H9 (cell line): Measurements from ENCODE around the gene PPP3CA. TPM values are rescaled to one million over a fixed set of nuclear protein-coding genes. Genes with fewer than 3 reads are reported as not detected.

Source experiments
- DNase-seq: peaks from one replicate; pipeline ENCODE4 v3.0.0-alpha.2; 2017
- H2AFZ ChIP-seq: one replicate; pipeline ENCODE4 v1.6.1; 2013; ENCODE audit warnings: mild to moderate bottlenecking, low read length, control low read depth, moderate library complexity
- H2AK5ac ChIP-seq: 2 replicates; pipeline ENCODE4 v1.6.1; 2013; ENCODE audit warnings: low read length, control low read depth, mixed read lengths; ENCODE audit not compliant: insufficient read length
- H2BK120ac ChIP-seq: one replicate; pipeline ENCODE4 v1.6.1; 2013; ENCODE audit warnings: low read depth, mild to moderate bottlenecking, low read length, control low read depth, inconsistent platforms; ENCODE audit not compliant: poor library complexity, severe bottlenecking
- H2BK12ac ChIP-seq: 2 replicates; pipeline ENCODE4 v1.6.1; 2013; ENCODE audit warnings: low read length, control low read depth, mixed read lengths, low read depth; ENCODE audit not compliant: insufficient read length
- H2BK15ac ChIP-seq: 2 replicates; pipeline ENCODE4 v1.6.1; 2013; ENCODE audit warnings: low read depth, low read length, control low read depth
- H2BK20ac ChIP-seq: one replicate; pipeline ENCODE4 v1.6.1; 2013; ENCODE audit warnings: low read depth, mild to moderate bottlenecking, low read length, control low read depth, inconsistent platforms; ENCODE audit not compliant: poor library complexity, severe bottlenecking
- H2BK5ac ChIP-seq: 2 replicates; pipeline ENCODE4 v1.6.1; 2013; ENCODE audit warnings: low read length, control low read depth, mixed read lengths; ENCODE audit not compliant: insufficient read length
- H3K14ac ChIP-seq: 2 replicates; pipeline ENCODE4 v1.6.1; 2013; ENCODE audit warnings: low read length, control low read depth; ENCODE audit not compliant: insufficient read depth
- H3K18ac ChIP-seq: 2 replicates; pipeline ENCODE4 v1.6.1; 2013; ENCODE audit warnings: low read depth, mild to moderate bottlenecking, mixed read lengths, low read length, control low read depth; ENCODE audit not compliant: insufficient read length
- H3K23ac ChIP-seq: 2 replicates; pipeline ENCODE4 v1.6.1; 2013; ENCODE audit warnings: low read length, control low read depth, mixed read lengths, low read depth; ENCODE audit not compliant: insufficient read length
- H3K23me2 ChIP-seq: 2 replicates; pipeline ENCODE4 v1.6.1; 2013; ENCODE audit warnings: low read depth, mild to moderate bottlenecking, mixed read lengths, low read length, control low read depth; ENCODE audit not compliant: insufficient read length, poor library complexity, severe bottlenecking
- H3K27ac ChIP-seq: 2 replicates; pipeline ENCODE4 v1.5.1; 2013; ENCODE audit warnings: low read length, control low read depth, mixed read lengths, low read depth; ENCODE audit not compliant: insufficient read length
- H3K27me3 ChIP-seq: 2 replicates; pipeline ENCODE4 v1.6.1; 2013; ENCODE audit warnings: low read length, control low read depth, inconsistent platforms; ENCODE audit not compliant: insufficient read depth
- H3K4ac ChIP-seq: 2 replicates; pipeline ENCODE4 v1.6.1; 2013; ENCODE audit warnings: low read depth, mild to moderate bottlenecking, control low read depth, inconsistent platforms, low read length, moderate library complexity
- H3K4me1 ChIP-seq: 2 replicates; pipeline ENCODE4 v1.6.1; 2013; ENCODE audit warnings: low read length, control low read depth, inconsistent platforms; ENCODE audit not compliant: insufficient read depth
- H3K4me2 ChIP-seq: 2 replicates; pipeline ENCODE4 v1.6.1; 2013; ENCODE audit warnings: low read length, control low read depth, mixed read lengths; ENCODE audit not compliant: insufficient read length, insufficient read depth
- H3K56ac ChIP-seq: 2 replicates; pipeline ENCODE4 v1.6.1; 2013; ENCODE audit warnings: low read depth, mild to moderate bottlenecking, mixed read lengths, low read length, control low read depth; ENCODE audit not compliant: insufficient read length
- H3K79me1 ChIP-seq: 2 replicates; pipeline ENCODE4 v1.6.1; 2013; ENCODE audit warnings: low read depth, mild to moderate bottlenecking, moderate library complexity, low read length, control low read depth, inconsistent platforms; ENCODE audit not compliant: insufficient read depth, poor library complexity, severe bottlenecking
- H3K79me2 ChIP-seq: 2 replicates; pipeline ENCODE4 v1.6.1; 2013; ENCODE audit warnings: low read length, control low read depth, inconsistent platforms; ENCODE audit not compliant: insufficient read depth
- H3K9ac ChIP-seq: 2 replicates; pipeline ENCODE4 v1.6.1; 2013; ENCODE audit warnings: low read length, control low read depth, mixed read lengths; ENCODE audit not compliant: insufficient read length; ENCODE audit errors: extremely low read depth
- H3K9me3 ChIP-seq: one replicate; pipeline ENCODE4 v1.6.1; 2013; ENCODE audit warnings: low read depth, low read length, inconsistent platforms; ENCODE audit not compliant: control insufficient read depth
- H3T11ph ChIP-seq: one replicate; pipeline ENCODE4 v1.6.1; 2013; ENCODE audit warnings: mild to moderate bottlenecking, low read length, control low read depth, inconsistent platforms
- H4K20me1 ChIP-seq: one replicate; pipeline ENCODE4 v1.6.1; 2013; ENCODE audit not compliant: control insufficient read depth, insufficient read length, insufficient read depth
- H4K5ac ChIP-seq: 2 replicates; pipeline ENCODE4 v1.6.1; 2013; ENCODE audit warnings: low read depth, mild to moderate bottlenecking, mixed read lengths, low read length, control low read depth; ENCODE audit not compliant: insufficient read length
- H4K8ac ChIP-seq: replicated peaks from 2 replicates; pipeline ENCODE4 v1.6.1; 2013; ENCODE audit warnings: low read length, control low read depth, mixed read lengths, low read depth; ENCODE audit not compliant: insufficient read length
- H4K91ac ChIP-seq: 2 replicates; pipeline ENCODE4 v1.6.1; 2013; ENCODE audit warnings: low read depth, mild to moderate bottlenecking, moderate library complexity, mixed read lengths, low read length, control low read depth; ENCODE audit not compliant: insufficient read length
- H3K27ac Mint-ChIP-seq, 3 experiments: 2 replicates in 2 of 3; 3 replicates in 1 of 3; pipeline ENCODE4 v1.8.0; 2020 to 2021; ENCODE audit warnings: mixed read lengths in 3 of 3, mild to moderate bottlenecking in 1 of 3, moderate library complexity in 1 of 3
- H3K27me3 Mint-ChIP-seq: 2 replicates; pipeline ENCODE4 v1.8.0; 2021; ENCODE audit warnings: low read depth, mild to moderate bottlenecking, moderate library complexity, mixed read lengths
- H3K36me3 Mint-ChIP-seq, 3 experiments: 2 replicates in 2 of 3; 3 replicates in 1 of 3; pipeline ENCODE4 v1.8.0; 2020 to 2021; ENCODE audit warnings: low read depth in 3 of 3, mixed read lengths in 3 of 3; ENCODE audit not compliant: insufficient read depth in 1 of 3
- H3K4me1 Mint-ChIP-seq, 2 experiments: 2 replicates each; pipeline ENCODE4 v1.8.0; 2020; ENCODE audit warnings: mixed read lengths in 2 of 2
- H3K4me3 Mint-ChIP-seq, 2 experiments: 2 replicates in 1 of 2; 3 replicates in 1 of 2; pipeline ENCODE4 v1.8.0; 2020 to 2021; ENCODE audit warnings: mild to moderate bottlenecking in 2 of 2, mixed read lengths in 2 of 2, moderate library complexity in 1 of 2
- H3K9me3 Mint-ChIP-seq, 2 experiments: 2 replicates in 1 of 2; 3 replicates in 1 of 2; pipeline ENCODE4 v1.8.0; 2020; ENCODE audit warnings: mild to moderate bottlenecking in 2 of 2, mixed read lengths in 2 of 2, moderate library complexity in 1 of 2
- CTCF ChIP-seq: fragments of 200-600 bp; sonication (generic); conservative IDR thresholded peaks from 3 replicates; pipeline ENCODE4 v1.8.0; 2021; ENCODE audit warnings: antibody characterized with exemption, mild to moderate bottlenecking
- WGBS: extraction: QIAGEN DNeasy Blood & Tissue Kit; methylation state at CpG from one replicate; pipeline ENCODE4 v1.1.7; 2013; ENCODE audit warnings: missing lambda C conversion rate, low lambda C conversion rate, mixed read lengths; ENCODE audit not compliant: insufficient read length; ENCODE audit errors: extremely low coverage; 5-methylcytosine and 5-hydroxymethylcytosine counted together
- total RNA-seq: library from RNA; stranded (reverse); gene quantifications from 2 replicates; pipeline ENCODE4 v1.2.1, GENCODE V29; 2021

PPP3CA gene
- total RNA-seq, 1 experiment from 2014 or later, result 16.8 TPM

GRCh38 chr4:101331017-101331416, 16.3 kb downstream of the PPP3CA start:
- Histone ChIP-seq H4K20me1 (no peaks in the 10 kb centered on the region), H3K56ac (no peak overlapping the region), H3K9me3 (no peaks in the 10 kb centered on the region), H2BK5ac (no peak overlapping the region), H3K4me1 (peaks cover 9% of the 10 kb centered on the region), H3K23ac (no peak overlapping the region), H4K91ac (no peak overlapping the region), H3K14ac (no peak overlapping the region), H3T11ph (no peak overlapping the region), H3K79me2 (peaks cover 7% of the 10 kb centered on the region), H3K23me2 (no peaks in the 10 kb centered on the region), H2BK15ac (no peak overlapping the region), H2AFZ (no peak overlapping the region), H3K79me1 (no peaks in the 10 kb centered on the region), H3K27me3 (no peaks in the 10 kb centered on the region), H2BK20ac (no peak overlapping the region), H3K4ac (no peak overlapping the region), H3K27ac (no peak overlapping the region), H2BK120ac (no peak overlapping the region), H4K8ac (no peak overlapping the region), H3K4me2 (no peak overlapping the region), H4K5ac (no peak overlapping the region), H3K18ac (no peak overlapping the region), H2BK12ac (no peak overlapping the region), H2AK5ac (no peak overlapping the region), H3K9ac (no peak overlapping the region)
- Mint-ChIP-seq H3K36me3 (peaks cover 0 to 3% (median 0%) of the 10 kb centered on the region in 3 experiments; a peak in 2 of 7 replicates), H3K9me3 (no peaks in the 10 kb centered on the region), H3K4me1 (peaks cover 43 to 55% of the 10 kb centered on the region in 2 experiments), H3K27ac (no peak overlapping the region), H3K27me3 (no peaks in the 10 kb centered on the region), H3K4me3 (no peak overlapping the region)
- no CpG with 5 or more reads among the region's 1 CpG for WGBS
- no peak for DNase-seq
- no peak for TF ChIP-seq CTCF
